Endothelial cell of umbilical vein (primary cell): ENCODE measurements around the gene SLC4A1AP. TPM values are rescaled to one million over a fixed set of nuclear protein-coding genes. Genes with fewer than 3 reads are reported as not detected.

ENCODE experiments used
- BruUV-seq: library from RNA; stranded (reverse); fragments of 400-500 nt; replicated peaks from 2 replicates; lab custom pipeline; 2021; lab: Mats Ljungman, UMichigan
- CTCF ChIA-PET: fragments of 300-600, 350-600 bp; sonication (Branson Sonifier 250); formaldehyde crosslinking; loops from one replicate; lab custom pipeline; 2021; ENCODE audit warnings: antibody characterized with exemption, inconsistent platforms; lab: Charles Lee
- POLR2A ChIA-PET: fragments of 300-600, 350-600 bp; sonication (Branson Sonifier 250); formaldehyde crosslinking; loops from one replicate; lab custom pipeline; 2021; ENCODE audit warnings: antibody characterized with exemption, inconsistent platforms; lab: Charles Lee
- DNase-seq: peaks from one replicate; pipeline ENCODE4 v3.0.0-alpha.2; 2011; ENCODE audit warnings: low read depth, low spot score
- FAIRE-seq: peaks from 2 replicates; lab custom pipeline; 2011; peaks lifted over from hg19 to GRCh38; lab: Jason Lieb, UNC
- H2AFZ ChIP-seq: 2 replicates; pipeline ENCODE4 v1.6.0; 2012; ENCODE audit warnings: low read depth, low read length, control low read depth, inconsistent platforms
- H3K27ac ChIP-seq: 2 replicates; pipeline ENCODE4 v1.5.1; 2011; ENCODE audit warnings: low read depth, mild to moderate bottlenecking, control low read depth, low read length, moderate library complexity; ENCODE audit not compliant: insufficient read depth
- H3K27me3 ChIP-seq, 2 experiments: 2 replicates each; pipeline versions ENCODE4 v1.6.0 to v1.6.1; 2011; ENCODE audit warnings: low read length in 2 of 2, mixed read lengths in 1 of 2; ENCODE audit not compliant: control insufficient read depth in 2 of 2, insufficient read depth in 2 of 2
- H3K36me3 ChIP-seq, 2 experiments: 2 replicates in 1 of 2; 3 replicates in 1 of 2; pipeline ENCODE4 v1.5.1; 2011; ENCODE audit warnings: low read length in 2 of 2, mild to moderate bottlenecking in 1 of 2, moderate library complexity in 1 of 2; ENCODE audit not compliant: control insufficient read depth in 2 of 2, insufficient read depth in 2 of 2; ENCODE audit errors: extremely low read depth in 1 of 2
- H3K4me1 ChIP-seq: 3 replicates; pipeline ENCODE4 v1.5.1; 2011; ENCODE audit warnings: mild to moderate bottlenecking, low read length; ENCODE audit not compliant: control insufficient read depth, insufficient read depth; ENCODE audit errors: extremely low read depth
- H3K4me2 ChIP-seq: 2 replicates; pipeline ENCODE4 v1.6.1; 2011; ENCODE audit warnings: low read length, control low read depth, mixed read lengths; ENCODE audit not compliant: insufficient read depth
- H3K4me3 ChIP-seq, 3 experiments: fragments of 200-600 bp in 1 of 3; sonication (generic), shearing (Covaris generic) in 1 of 3; replicated peaks in 1 of 3; 2 replicates each; pipeline ENCODE4 v1.5.1; 2011 to 2016; ENCODE audit warnings: control low read depth in 3 of 3, low read length in 3 of 3, mild to moderate bottlenecking in 2 of 3, inconsistent platforms in 1 of 3, low read depth in 1 of 3, moderate library complexity in 1 of 3; ENCODE audit not compliant: insufficient read depth in 1 of 3
- H3K79me2 ChIP-seq: 2 replicates; pipeline ENCODE4 v1.6.0; 2012; ENCODE audit warnings: low read length, inconsistent platforms; ENCODE audit not compliant: control insufficient read depth, insufficient read depth
- H3K9ac ChIP-seq: replicated peaks from 2 replicates; pipeline ENCODE3; 2011; ENCODE audit warnings: low read length, control low read depth; ENCODE audit not compliant: insufficient read depth; ENCODE audit errors: extremely low read depth
- H3K9me1 ChIP-seq: replicated peaks from 3 replicates; pipeline ENCODE4 v1.6.0; 2011; ENCODE audit warnings: mild to moderate bottlenecking, low read length; ENCODE audit not compliant: control insufficient read depth, insufficient read depth; ENCODE audit errors: extremely low read depth
- H3K9me3 ChIP-seq: replicated peaks from 2 replicates; pipeline ENCODE4 v1.5.1; 2012; ENCODE audit warnings: low read length, inconsistent platforms; ENCODE audit not compliant: control insufficient read depth, insufficient read depth
- H4K20me1 ChIP-seq: replicated peaks from 2 replicates; pipeline ENCODE3; 2011; ENCODE audit warnings: mild to moderate bottlenecking, low read length; ENCODE audit not compliant: control insufficient read depth, insufficient read depth; ENCODE audit errors: extremely low read depth
- EZH2 ChIP-seq: IDR thresholded peaks from 2 replicates; pipeline ENCODE4 v1.6.1; 2012; ENCODE audit warnings: borderline replicate concordance, low read depth, mild to moderate bottlenecking, moderate library complexity, low read length, inconsistent platforms; ENCODE audit not compliant: severe bottlenecking
- FOS ChIP-seq: IDR thresholded peaks from 2 replicates; pipeline ENCODE4 v1.6.1; 2011; ENCODE audit warnings: mild to moderate bottlenecking, low read length, moderate library complexity, borderline replicate concordance; ENCODE audit not compliant: insufficient read depth
- GATA2 ChIP-seq: IDR thresholded peaks from 2 replicates; pipeline ENCODE4 v1.7.0; 2011; ENCODE audit warnings: low read depth, mild to moderate bottlenecking, moderate library complexity, mixed read lengths, low read length; ENCODE audit not compliant: insufficient read length, insufficient read depth
- JUN ChIP-seq: IDR thresholded peaks from 2 replicates; pipeline ENCODE4 v1.6.1; 2011; ENCODE audit warnings: borderline replicate concordance, low read depth; ENCODE audit not compliant: insufficient read length, insufficient read depth
- MAX ChIP-seq: IDR thresholded peaks from 2 replicates; pipeline ENCODE4 v1.6.1; 2011; ENCODE audit not compliant: insufficient read depth, insufficient read length
- MYC ChIP-seq: IDR thresholded peaks from one replicate; pipeline ENCODE4 v1.6.1; 2011; ENCODE audit warnings: mild to moderate bottlenecking, low read depth, low read length
- POLR2A ChIP-seq: IDR thresholded peaks from 2 replicates; pipeline ENCODE4 v1.6.1; 2012; ENCODE audit warnings: low read depth, mild to moderate bottlenecking, control low read depth, low read length
- POLR2AphosphoS5 ChIP-seq: IDR thresholded peaks from 2 replicates; pipeline ENCODE4 v1.6.1; 2012; ENCODE audit warnings: low read depth, mild to moderate bottlenecking, control low read depth, low read length, moderate library complexity; ENCODE audit not compliant: insufficient read depth
- dilution Hi-C: fragments of 300-500 bp; cut with MboI; formaldehyde crosslinking; loops from one replicate; pipeline ENCODE4 v1.15.0; 2019; ENCODE audit warnings: low sequenced_read_pairs; ENCODE audit not compliant: extremely low pct_ligation_motif_present
- intact Hi-C: fragments of 100-400 bp; cut with micrococcal nuclease; formaldehyde crosslinking; loops from one replicate; pipeline ENCODE4 v1.10.0; 2022
- polyA plus RNA-seq, 4 experiments: library from polyadenylated mRNA; depleted of rRNA in 3 of 4; stranded (reverse) in 3 of 4; unstranded in 1 of 4; fragments of >200 nt; gene quantifications; 2 replicates each; pipeline versions ENCODE4 v1.2.1 to v1.2.3, GENCODE V29; 2011 to 2012; ENCODE audit warnings: missing spikeins in 1 of 4
- total RNA-seq: library from RNA; stranded (reverse); gene quantifications from 2 replicates; pipeline ENCODE4 v1.2.3, GENCODE V29; 2021
- TF ChIP-seq, protein P1 (sequence below), 2 donors: IDR thresholded peaks; 1 replicate in 1 of 2; 2 replicates in 1 of 2; pipeline ENCODE4 v1.5.1; 2011; ENCODE audit warnings: low read length in 2 of 2, mild to moderate bottlenecking in 2 of 2, moderate library complexity in 2 of 2, control low read depth in 1 of 2, inconsistent platforms in 1 of 2, low read depth in 1 of 2; ENCODE audit not compliant: insufficient read depth in 1 of 2; ENCODE audit errors: extremely low read depth in 1 of 2

The SLC4A1AP gene
- total and polyA plus RNA-seq, 2 donors (not counting 3 experiments of a cell fraction or from before 2014, with no cell fraction given), result 9.5 to 28.4 TPM

GRCh38 chr2:27613985-27614384 lies 49.7 kb upstream of the SLC4A1AP start:
- dilution Hi-C loops (no loop called here), intact Hi-C loops (no loop called here)
- H3K27ac ChIP-seq, result no peak overlapping the region
- no peaks in the 10 kb centered on the region for H3K4me1 ChIP-seq
- H3K4me3 ChIP-seq, result no peak overlapping the region
- BruUV-seq, result no TSS peak
- no peak for DNase-seq
- no peaks in the 10 kb centered on the region for H4K20me1 ChIP-seq
- no peak overlapping the region for H3K4me2 ChIP-seq
- TF ChIP-seq POLR2A (no peak), EZH2 (no peak), JUN (no peak), MYC (no peak), GATA2 (no peak), POLR2AphosphoS5 (no peak), FOS (no peak), MAX (no peak)
- TF ChIP-seq, protein P1, sequence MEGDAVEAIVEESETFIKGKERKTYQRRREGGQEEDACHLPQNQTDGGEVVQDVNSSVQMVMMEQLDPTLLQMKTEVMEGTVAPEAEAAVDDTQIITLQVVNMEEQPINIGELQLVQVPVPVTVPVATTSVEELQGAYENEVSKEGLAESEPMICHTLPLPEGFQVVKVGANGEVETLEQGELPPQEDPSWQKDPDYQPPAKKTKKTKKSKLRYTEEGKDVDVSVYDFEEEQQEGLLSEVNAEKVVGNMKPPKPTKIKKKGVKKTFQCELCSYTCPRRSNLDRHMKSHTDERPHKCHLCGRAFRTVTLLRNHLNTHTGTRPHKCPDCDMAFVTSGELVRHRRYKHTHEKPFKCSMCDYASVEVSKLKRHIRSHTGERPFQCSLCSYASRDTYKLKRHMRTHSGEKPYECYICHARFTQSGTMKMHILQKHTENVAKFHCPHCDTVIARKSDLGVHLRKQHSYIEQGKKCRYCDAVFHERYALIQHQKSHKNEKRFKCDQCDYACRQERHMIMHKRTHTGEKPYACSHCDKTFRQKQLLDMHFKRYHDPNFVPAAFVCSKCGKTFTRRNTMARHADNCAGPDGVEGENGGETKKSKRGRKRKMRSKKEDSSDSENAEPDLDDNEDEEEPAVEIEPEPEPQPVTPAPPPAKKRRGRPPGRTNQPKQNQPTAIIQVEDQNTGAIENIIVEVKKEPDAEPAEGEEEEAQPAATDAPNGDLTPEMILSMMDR (IDR thresholded peaks at IDR 0.05; ENCODE audit: extremely low read depth in 1 of 2, insufficient read depth in 1 of 2, low read depth in 1 of 2, low read length in 2 of 2), result no peak
- H3K79me2 ChIP-seq, result peaks cover 6% of the 10 kb centered on the region
- no peaks in the 10 kb centered on the region for H3K9me1 ChIP-seq
- no peak for FAIRE-seq
- CTCF ChIA-PET, result interaction anchor here (0.7 to 1.0 kb wide), 2 partner anchors 27 to 69 kb away, joined by 3 to 4 read pairs; no protein-coding TSS in a partner anchor
- H3K9me3 ChIP-seq, result no peaks in the 10 kb centered on the region
- no peak overlapping the region for H3K9ac ChIP-seq
- H2AFZ ChIP-seq, result no peak overlapping the region
- peaks cover 9 to 14% of the 10 kb centered on the region in 2 experiments for H3K36me3 ChIP-seq
- POLR2A ChIA-PET, result no interaction called here
- H3K27me3 ChIP-seq, result no peaks in the 10 kb centered on the region
